Measurements from ENCODE around the gene SCLY.
"Not testable (repeated sequence)": the region's sequence is repeated elsewhere in the genome, so short reads cannot be mapped to it uniquely, and the experiment has no call there.

SCLY gene

GRCh38 chr2:238114851-238115660 lies 54.3 kb downstream of the SCLY start:
- no peak for DNase-seq

GRCh38 chr2:238115709-238116108 lies 54.9 kb downstream of the SCLY start:
- DNase-seq = not testable (repeated sequence)

DNA sequence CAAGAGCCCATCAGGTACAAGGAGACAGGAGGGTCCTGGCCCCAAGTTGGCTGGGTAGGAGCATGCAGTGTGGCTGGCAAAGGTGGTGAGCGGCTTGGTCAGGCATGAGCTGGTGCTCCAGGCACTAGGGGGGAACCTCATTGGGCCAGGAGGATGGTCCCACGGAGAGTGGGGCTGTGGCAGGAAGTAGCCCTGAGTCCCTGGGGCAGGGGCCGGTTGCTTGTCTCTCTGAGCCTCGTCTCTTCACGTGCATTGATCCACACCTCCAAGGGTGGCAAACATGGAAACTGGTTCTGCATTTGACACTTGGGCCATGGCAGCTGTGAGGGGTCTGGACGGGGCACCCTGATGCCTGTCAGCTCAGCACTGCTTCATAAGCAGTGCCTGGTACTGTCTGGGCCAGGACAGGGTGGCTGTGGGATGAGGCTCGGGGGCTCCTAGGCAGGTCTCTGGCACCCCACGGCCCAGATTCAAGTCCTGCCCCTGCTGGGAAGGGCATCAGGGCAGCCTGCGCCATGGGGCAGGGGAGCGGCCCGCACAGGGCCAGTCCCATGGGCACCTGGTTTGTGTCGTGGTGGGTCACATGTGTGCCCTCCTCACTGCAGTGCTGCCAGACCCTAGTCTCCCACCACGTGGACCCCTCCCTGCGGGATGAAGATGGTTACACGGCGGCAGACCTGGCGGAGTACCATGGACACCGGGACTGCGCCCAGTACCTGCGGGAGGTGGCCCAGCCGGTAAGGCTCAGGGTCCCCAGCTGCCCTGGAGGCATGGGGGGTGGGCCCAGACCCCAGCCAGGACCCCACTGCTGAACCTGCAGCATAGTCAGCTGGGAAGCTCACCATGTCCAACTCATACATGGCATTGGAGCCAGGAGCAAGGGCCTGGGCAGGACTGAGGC lies 55.7 kb downstream of the SCLY start:
- DNase-seq = no peak

- DNase-seq = no peak
Observed at GRCh38 chr2:238117199-238118154, 56.7 kb downstream of the SCLY start.

DNA sequence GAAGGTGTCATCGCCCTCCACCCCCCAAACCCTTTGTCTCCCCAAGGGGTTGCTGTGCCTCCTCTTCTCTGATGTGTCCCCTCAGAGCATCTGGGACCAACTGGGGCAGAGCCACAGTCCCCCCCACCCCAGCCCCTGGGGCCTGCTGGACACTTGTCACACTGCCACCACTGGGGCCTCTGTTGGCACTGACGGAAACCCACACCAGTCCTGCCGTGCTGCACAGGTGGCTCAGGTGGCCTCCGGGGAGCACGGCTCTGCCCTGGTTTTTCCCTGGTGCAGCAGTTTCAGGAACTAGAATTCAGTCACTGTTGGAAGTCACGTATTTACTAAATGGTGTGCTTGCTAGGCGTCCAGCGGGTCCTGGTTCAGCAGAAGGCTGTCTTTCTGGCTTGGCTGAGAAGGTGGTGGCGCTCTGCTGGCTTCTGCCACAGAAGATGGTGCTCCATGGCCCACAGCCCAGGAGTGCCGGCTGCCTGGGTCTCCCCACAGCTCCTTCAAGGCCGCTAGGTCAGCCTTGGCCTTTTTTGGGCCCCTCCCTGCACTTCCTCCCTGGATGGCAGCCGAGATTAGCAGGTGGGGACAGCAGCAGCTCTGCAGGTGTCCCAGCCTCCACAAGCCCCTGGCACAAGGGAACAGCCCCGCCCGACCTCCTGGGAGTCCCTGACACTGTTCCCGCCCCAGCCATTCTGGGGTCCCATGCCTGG lies 59.1 kb downstream of the SCLY start:
- no peak for DNase-seq

DNA sequence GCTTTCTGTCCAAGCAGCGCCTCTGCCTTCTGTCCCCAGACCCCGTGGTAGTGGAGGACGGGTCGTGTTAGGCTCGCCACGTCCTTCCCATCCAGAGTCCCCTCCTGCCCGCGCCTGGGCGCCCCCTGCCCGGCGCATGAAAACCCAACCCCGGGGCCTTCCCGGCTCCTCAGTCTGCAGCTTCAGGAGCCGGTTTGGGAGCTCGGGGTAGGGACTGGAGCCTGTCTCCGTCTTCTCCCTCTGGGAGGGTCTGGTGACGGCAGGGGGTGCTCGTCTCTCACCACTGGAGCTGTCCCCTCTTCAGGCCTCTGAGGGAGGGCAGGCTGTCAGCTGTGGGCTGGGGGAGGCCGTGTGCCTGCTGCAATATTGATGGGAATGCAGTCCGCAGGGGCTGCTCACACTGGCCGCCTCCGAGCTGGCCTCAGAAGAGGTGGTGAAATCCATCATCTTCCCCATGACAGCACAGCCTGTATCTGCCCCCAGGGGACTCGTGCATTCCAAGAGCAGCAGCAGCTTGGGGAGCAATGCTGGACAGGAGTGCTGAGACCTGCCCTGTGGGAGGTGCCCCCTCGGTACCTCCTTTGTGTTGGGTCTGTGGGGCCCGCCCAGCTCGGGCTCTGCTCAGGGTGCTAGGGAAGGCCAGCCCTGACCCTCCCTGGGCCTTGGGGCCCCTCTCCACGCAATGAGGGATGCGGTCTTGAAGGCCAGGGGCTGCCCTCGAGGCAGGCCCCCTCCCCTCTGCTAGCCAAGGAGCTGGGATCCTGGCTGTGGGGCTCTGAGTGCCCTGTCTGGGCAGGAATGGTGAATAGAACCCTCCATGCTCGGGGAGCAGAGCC lies 59.9 kb downstream of the SCLY start:
- no peak for DNase-seq

GRCh38 chr2:238121511-238122286 lies 60.9 kb downstream of the SCLY start:
- no peak for DNase-seq

DNA sequence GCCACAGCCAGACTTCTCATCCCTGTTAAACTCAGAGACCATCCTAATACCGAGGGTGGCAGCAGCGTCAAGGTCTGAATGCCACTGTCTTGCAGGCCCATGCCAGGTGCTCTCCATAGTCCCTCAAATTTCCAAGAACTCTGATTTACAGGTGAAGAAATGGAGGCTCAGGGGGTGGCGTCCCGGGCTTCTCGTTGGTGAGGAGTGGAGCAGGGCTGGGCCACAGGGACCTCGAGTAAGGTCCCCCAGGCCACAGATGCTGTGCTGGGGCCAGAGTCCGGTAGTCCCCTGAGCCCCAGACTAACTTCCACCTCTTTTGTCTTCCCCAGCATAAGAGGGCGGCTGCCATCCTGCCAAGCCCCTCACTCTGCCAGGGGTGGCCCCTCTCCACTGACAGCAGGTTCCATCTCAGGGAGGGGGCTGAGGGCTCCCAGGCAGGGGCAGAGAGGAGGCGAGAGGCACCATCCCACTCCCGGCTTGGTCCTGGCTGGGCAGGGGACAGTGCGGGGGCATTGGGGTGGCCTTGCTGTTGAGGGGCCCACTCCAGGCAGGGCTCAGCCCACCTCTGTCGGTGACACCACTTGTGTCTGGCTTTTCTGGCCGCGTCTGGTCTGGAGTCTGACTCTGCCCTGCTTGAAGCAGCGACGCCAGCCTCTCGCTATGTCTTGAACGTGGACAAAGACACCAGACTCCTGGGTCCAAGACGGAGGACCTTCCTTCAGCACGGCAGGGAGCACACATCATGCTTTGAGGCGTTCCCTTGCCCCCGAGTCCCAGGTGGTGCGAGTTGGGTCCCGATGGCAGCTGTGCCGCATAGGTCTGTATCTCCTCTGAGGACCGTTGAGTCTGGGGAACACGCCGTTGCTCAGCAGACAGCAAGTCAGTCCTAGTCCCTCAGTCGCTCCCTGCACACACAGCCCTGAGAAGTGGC lies 61.8 kb downstream of the SCLY start:
- DNase-seq = no peak

DNA sequence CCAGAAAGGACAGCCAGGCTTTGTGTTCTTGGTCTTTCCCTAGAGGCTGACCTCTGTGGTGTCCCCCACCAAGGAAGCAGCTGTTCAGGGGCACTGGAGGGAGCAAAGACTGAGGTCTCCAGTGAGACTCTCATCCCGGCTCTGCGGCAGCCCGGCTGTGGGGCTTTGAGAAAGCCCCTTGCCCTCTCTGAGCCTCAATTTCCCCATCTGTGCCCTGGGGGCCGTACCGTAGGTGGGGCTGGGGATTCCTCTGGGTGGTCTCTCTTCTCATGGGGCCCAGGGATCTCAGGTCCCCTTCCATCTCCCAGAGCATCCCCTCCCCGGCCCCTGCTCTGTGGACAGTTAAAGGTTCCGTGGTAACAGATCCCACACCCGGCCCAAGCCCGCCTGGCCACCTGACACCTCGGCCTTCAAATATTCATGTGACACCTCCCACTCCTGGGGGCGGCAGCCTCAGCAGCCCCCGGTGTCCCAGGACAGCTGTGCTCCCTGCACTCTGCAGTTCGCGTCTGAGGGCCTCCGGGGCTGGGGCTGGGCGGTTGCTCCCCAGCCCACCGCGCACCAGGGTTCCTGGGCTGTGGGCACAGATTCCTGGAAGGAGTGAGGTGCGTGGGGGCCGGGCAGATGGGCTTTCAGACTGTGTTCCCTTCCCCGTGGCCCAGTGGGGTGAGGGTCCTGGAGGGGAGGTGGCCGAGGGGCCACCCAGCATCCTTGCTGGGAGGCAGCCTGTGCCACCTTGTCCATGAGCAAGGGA lies 62.6 kb downstream of the SCLY start:
- DNase-seq = no peak

- no peak for DNase-seq
Observed at GRCh38 chr2:238123991-238124470, 63.2 kb downstream of the SCLY start.

DNA sequence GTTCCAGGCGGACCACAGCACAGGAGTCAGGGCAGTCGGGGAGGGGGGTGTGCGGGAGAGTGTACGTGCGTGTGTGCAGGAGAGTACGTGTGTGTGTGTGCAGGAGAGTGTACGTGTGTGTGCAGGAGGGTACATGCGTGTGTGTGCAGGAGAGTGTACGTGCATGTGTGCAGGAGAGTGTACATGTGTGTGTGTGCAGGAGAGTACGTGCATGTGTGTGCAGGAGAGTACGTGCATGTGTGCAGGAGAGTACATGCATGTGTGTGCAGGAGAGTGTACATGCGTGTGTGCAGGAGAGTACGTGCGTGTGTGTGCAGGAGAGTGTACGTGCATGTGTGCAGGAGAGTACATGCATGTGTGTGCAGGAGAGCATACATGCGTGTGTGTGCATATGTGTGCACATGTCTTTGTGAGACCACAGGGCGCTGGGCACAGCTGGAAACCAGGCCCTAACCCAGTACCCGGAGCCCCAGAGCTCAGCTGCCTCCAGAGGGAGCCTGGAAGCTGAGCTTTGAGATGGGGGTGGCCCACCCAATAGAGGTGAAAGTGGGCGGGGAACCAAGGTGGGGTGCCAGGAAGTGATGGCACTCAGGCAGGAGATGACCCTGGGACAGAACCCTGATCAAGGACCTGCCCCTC lies 63.8 kb downstream of the SCLY start:
- DNase-seq = no peak

DNA sequence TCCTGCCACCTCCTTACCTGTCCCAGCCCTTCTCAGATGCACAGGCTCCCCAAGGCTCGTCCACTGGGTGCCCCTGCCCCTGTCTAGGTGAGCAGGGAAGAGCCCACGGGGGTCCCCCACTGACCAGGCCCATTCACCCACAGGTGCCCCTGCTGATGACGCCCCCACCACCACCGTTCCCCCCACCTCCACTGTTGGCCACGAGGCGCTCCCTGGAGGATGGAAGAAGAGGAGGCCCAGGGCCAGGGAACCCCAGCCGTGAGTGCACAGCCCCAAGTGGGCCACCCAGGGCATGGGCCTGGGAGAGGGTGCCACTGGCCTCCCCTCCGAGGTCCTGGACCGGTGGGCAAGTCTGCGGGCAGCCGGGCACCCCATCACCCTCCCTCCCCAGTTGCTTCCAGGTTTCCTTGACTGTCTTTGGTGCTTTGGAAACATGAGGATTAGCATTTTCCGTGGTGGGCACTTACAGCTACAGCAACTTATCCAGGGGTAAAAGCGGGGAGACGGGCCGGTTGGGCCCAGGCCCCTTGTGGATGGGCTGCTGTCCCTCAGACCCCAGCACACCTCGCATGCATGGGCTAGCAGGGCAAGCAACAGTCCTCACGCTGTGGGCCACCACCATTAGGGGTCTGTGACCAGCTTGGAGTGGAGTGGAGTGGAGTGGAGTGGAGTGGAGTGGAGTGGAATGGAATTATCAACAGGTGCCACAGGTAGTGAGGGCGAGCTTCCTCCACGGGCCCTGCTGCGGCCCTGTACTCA lies 64.5 kb downstream of the SCLY start:
- no peak for DNase-seq

- no peak for DNase-seq
Observed at GRCh38 chr2:238126338-238126737, 65.5 kb downstream of the SCLY start.

DNA sequence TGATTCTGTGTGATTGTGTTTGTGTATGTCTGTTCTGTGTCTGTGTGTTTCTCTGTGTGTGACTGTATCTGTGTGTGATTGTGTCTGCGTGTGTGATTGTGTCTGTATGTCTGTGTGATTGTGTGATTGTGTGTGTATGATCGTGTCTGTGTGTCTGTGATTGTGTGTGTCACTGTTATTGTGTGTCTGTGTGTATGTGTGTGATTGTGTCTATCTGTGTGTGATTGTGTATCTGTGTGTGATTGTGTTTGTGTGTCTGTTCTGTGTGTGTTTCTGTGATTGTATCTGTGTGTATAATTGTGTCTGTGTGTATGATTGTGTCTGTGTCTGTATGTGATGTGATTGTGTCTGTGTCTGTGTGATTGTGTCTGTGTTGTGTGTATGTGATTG lies 66.0 kb downstream of the SCLY start:
- DNase-seq = no peak

DNA sequence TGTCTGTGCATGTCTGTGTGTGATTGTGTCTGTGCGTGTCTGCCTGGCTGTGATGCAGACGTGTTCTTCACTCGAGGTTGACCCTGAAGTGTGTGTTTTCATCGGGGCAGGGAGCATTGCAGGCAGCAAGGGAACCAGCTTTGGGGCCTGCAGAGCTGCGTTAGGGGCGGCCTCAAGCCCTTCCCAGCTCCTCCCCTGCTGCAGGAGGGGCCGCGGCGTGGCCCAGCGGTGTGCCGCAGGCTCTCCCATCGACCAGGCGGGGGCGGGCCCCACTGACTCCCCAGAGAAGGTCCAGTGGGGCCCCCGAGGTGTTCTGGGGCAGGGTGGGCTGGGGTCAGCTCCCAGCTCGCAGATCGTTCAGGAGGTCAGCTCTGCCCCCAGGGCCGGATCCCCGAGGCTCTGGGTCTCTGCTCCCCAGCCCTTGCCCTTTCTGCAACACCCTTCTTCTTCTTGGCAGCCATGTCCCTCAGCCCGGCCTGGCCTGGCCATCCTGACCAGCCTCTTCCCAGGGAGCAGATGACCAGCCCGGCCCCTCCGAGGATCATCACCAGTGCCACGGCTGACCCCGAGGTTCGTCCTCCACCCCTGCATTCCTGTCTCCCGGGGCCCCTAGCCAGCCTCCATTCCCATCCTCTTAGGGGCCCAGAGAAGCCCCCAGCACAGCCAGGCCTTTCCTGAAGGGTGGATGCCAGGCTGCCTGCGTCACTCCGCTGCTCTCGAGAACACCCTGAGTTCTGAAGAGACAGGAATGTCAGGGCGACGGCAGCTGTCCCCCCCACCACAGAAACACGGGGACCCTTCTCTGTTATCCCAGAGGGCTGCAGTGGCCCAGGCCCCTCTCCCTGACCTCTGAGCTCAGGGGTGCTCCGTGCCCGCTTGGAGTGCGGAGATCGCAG lies 66.6 kb downstream of the SCLY start:
- DNase-seq = no peak

DNA sequence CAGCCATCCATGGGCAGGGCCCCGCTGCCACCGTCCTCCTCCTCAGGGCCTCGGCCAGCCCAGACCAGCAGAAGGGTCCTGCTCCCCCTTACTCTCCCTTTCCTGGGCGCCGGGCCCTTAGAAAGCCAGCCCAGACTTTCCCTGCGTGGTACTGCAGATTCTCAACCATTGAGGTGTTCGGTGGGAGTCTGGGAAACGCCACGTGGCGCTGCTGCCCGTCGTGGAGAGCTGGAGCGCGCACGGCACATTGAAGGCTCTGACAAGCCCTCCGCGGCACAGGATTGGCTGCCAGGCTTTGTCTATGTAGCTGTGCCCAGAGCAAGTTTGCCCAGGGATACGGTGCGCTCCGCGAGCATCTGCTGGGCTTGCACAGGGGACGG lies 67.2 kb downstream of the SCLY start:
- no peak for DNase-seq
